AG10803 (cell line): ENCODE measurements around the gene GSTP1.

Experiments
- DNase-seq: peaks from one replicate; pipeline ENCODE4 v3.0.0; 2010; ENCODE audit warnings: low read depth
- H3K4me3 ChIP-seq: 2 replicates; pipeline ENCODE4 v1.5.1; 2011; ENCODE audit warnings: mild to moderate bottlenecking, low read length, control low read depth
- CTCF ChIP-seq: conservative IDR thresholded peaks from 2 replicates; pipeline ENCODE4 v1.5.1; 2011; ENCODE audit warnings: mild to moderate bottlenecking, low read length, control low read depth, inconsistent platforms

GSTP1 gene

GRCh38 chr11:67581469-67581868 lies 2.1 kb upstream of the GSTP1 start:
- H3K4me3 ChIP-seq: no peak overlapping the region
- no peak for TF ChIP-seq CTCF
- DNase-seq: no peak

GRCh38 chr11:67582011-67582410 lies 1.6 kb upstream of the GSTP1 start:
- no peak overlapping the region for H3K4me3 ChIP-seq
- no peak for DNase-seq
- no peak for TF ChIP-seq CTCF

GRCh38 chr11:67584205-67584880 lies 731 bp downstream of the GSTP1 start:
- no peak for TF ChIP-seq CTCF
- DNase-seq: peak; percentile 66
- peak overlapping the region; percentile 80 for H3K4me3 ChIP-seq

- TF ChIP-seq CTCF: no peak
- no peak for DNase-seq
- peak overlapping the region; percentile 80 for H3K4me3 ChIP-seq
Observed at GRCh38 chr11:67584881-67585873, 1.6 kb downstream of the GSTP1 start.

- TF ChIP-seq CTCF: no peak
- DNase-seq: no peak
- H3K4me3 ChIP-seq: no peak overlapping the region
Observed at GRCh38 chr11:67585911-67586310, 2.3 kb downstream of the GSTP1 start.

- TF ChIP-seq CTCF: no peak
- DNase-seq: no peak
- no peak overlapping the region for H3K4me3 ChIP-seq
Observed at GRCh38 chr11:67586568-67587250, 3.1 kb downstream of the GSTP1 start.
